ENCODE results near the gene EVI5L. TPM values are rescaled to one million over a fixed set of nuclear protein-coding genes. Genes with fewer than 3 reads are reported as not detected.

Gene EVI5L
- total and polyA plus RNA-seq, 2 of the 8 experiments (the other 6 are each of a cell fraction or from before 2014, with no cell fraction given), result 7.2 to 11.0 TPM

- Histone ChIP-seq H3K23me2 (ENCODE audit: low read depth, low read length) (peaks cover 5% of the 10 kb centered on the region; the same call in 1 of the 2 replicates), H3K79me2 (ENCODE audit: control insufficient read depth in 1 of 2, insufficient read depth in 2 of 2, low read length in 2 of 2) (no peaks in the 10 kb centered on the region), H3K79me1 (ENCODE audit: low read depth, low read length) (no peaks in the 10 kb centered on the region), H4K91ac (replicated peaks; ENCODE audit: insufficient read length, low read length) (no peak overlapping the region), H2BK120ac (replicated peaks; ENCODE audit: low read depth, low read length) (no peak overlapping the region), H3K4me2 (ENCODE audit: insufficient read depth in 1 of 2, low read depth in 2 of 2, low read length in 2 of 2) (peak overlapping the region; percentile 17 to 79; a peak in 3 of 4 replicates), H3K9ac (replicated peaks in 1 of 4; ENCODE audit: extremely low read depth in 1 of 4, low read depth in 3 of 4, low read length in 3 of 4) (no peak overlapping the region), H2BK5ac (ENCODE audit: low read depth, low read length) (no peak overlapping the region), H3K27me3 (replicated peaks in 1 of 4; ENCODE audit: control insufficient read depth in 3 of 4, extremely low read depth in 1 of 4, insufficient read depth in 3 of 4, low read length in 3 of 4) (peaks cover 0 to 2% (median 0%) of the 10 kb centered on the region in 4 experiments; a peak in 1 of 7 replicates), H2BK15ac (ENCODE audit: low read length) (no peak overlapping the region), H3K27ac (ENCODE audit: low read depth, low read length) (no peak overlapping the region), H4K8ac (ENCODE audit: extremely low read depth, insufficient read depth, low read length) (peak overlapping the region; percentile 87), H3K56ac (replicated peaks; ENCODE audit: insufficient read length, low read depth, low read length) (no peak overlapping the region), H3K4me3 (ENCODE audit: extremely low read depth in 1 of 4, insufficient read depth in 2 of 4, low read depth in 3 of 4, low read length in 4 of 4) (peak overlapping the region in 2 of 4 experiments; percentile 19 to 48; a peak in 4 of 8 replicates), H4K5ac (ENCODE audit: insufficient read length, low read depth, low read length) (no peak overlapping the region), H3K14ac (ENCODE audit: insufficient read length) (no peak overlapping the region), H3K9me3 (ENCODE audit: insufficient read depth in 2 of 2, low read depth in 1 of 2, low read length in 1 of 2) (no peaks in the 10 kb centered on the region), H2BK20ac (ENCODE audit: low read length) (no peak overlapping the region), H2AK5ac (ENCODE audit: low read depth, low read length) (no peak overlapping the region), H3K36me3 (ENCODE audit: control insufficient read depth in 2 of 4, insufficient read depth in 4 of 4, low read length in 3 of 4) (no peaks in the 10 kb centered on the region), H3K4me1 (replicated peaks in 1 of 4; ENCODE audit: control insufficient read depth in 3 of 4, insufficient read depth in 4 of 4, low read length in 3 of 4) (peaks cover 0 to 14% (median 6%) of the 10 kb centered on the region in 4 experiments; a peak in 5 of 7 replicates), H2AFZ (ENCODE audit: low read length) (no peak overlapping the region), H3K4ac (replicated peaks; ENCODE audit: insufficient read length, low read depth, low read length) (no peak overlapping the region), H3K18ac (ENCODE audit: extremely low read depth, low read length) (no peak overlapping the region), H4K20me1 (replicated peaks in 1 of 2; ENCODE audit: control insufficient read depth in 1 of 2, insufficient read depth in 2 of 2, low read length in 2 of 2) (peaks cover 0 to 5% of the 10 kb centered on the region in 2 experiments), H3K23ac (ENCODE audit: insufficient read length) (no peak overlapping the region), H2BK12ac (ENCODE audit: low read depth, low read length) (no peak overlapping the region)
- WGBS, 2 experiments (ENCODE audit: extremely low coverage in 1 of 2, insufficient coverage in 1 of 2, insufficient read length in 1 of 2, insufficient replicate concordance in 2 of 2, low coverage in 1 of 2, low lambda C conversion rate in 2 of 2, missing lambda C conversion rate in 1 of 2), result 29% methylated on average over 45 of the region's 45 CpGs; no CpG with 5 or more reads in 1 of the 2 experiments
- FAIRE-seq, result peak; percentile 65
- DNase-seq (ENCODE audit: low read depth in 1 of 2, low spot score in 2 of 2), result peak in 1 of 2 experiments; percentile 97
- POLR2A ChIA-PET (ENCODE audit: partially characterized antibody), result interaction anchor here (0.8 to 2.2 kb wide), 6 partner anchors 9 to 48 kb away, joined by 3 to 6 read pairs (median 4); no protein-coding TSS in a partner anchor
- CTCF ChIA-PET (ENCODE audit: partially characterized antibody), result interaction anchor here (0.7 to 6.1 kb wide), 32 partner anchors 9 to 288 kb away, joined by 3 to 37 read pairs (median 4); partner anchors contain the start of genes SNAPC2, TGFBR3L and TRAPPC5
- TF ChIP-seq ATF3 (IDR thresholded peaks at IDR 0.05; ENCODE audit: insufficient read depth, low read depth, low read length) (no peak), MAX (IDR thresholded peaks at IDR 0.05) (peak; percentile 75; the same call in 1 of the 2 replicates), SAP30 (IDR thresholded peaks at IDR 0.05; ENCODE audit: insufficient read depth, insufficient replicate concordance, low read length) (no peak), SIN3A (conservative IDR thresholded peaks at IDR 0.05 in 1 of 2, IDR thresholded peaks at IDR 0.05 in 1 of 2; ENCODE audit: low read depth in 1 of 2, low read length in 2 of 2) (peak; percentile 83 to 95; a peak in 2 of 4 replicates), POU5F1 (IDR thresholded peaks at IDR 0.05; ENCODE audit: low read depth, low read length) (no peak), EZH2 (IDR thresholded peaks at IDR 0.05; ENCODE audit: low read depth, low read length, severe bottlenecking) (no peak), YY1 (IDR thresholded peaks at IDR 0.05; ENCODE audit: low read depth, low read length) (no peak), RAD21 (IDR thresholded peaks at IDR 0.05 in 1 of 2, conservative IDR thresholded peaks at IDR 0.05 in 1 of 2; ENCODE audit: low read depth in 2 of 2, low read length in 2 of 2) (peak; percentile 86 to 89)
Measured at GRCh38 chr19:7852851-7853769, 23.1 kb downstream of the EVI5L start.
